ENCODE data around the gene TBC1D22A. TPM values are rescaled to one million over a fixed set of nuclear protein-coding genes. Genes with fewer than 3 reads are reported as not detected.

Gene TBC1D22A
- total RNA-seq, 1 donor from 2014 or later, result 14.0 TPM

DNA sequence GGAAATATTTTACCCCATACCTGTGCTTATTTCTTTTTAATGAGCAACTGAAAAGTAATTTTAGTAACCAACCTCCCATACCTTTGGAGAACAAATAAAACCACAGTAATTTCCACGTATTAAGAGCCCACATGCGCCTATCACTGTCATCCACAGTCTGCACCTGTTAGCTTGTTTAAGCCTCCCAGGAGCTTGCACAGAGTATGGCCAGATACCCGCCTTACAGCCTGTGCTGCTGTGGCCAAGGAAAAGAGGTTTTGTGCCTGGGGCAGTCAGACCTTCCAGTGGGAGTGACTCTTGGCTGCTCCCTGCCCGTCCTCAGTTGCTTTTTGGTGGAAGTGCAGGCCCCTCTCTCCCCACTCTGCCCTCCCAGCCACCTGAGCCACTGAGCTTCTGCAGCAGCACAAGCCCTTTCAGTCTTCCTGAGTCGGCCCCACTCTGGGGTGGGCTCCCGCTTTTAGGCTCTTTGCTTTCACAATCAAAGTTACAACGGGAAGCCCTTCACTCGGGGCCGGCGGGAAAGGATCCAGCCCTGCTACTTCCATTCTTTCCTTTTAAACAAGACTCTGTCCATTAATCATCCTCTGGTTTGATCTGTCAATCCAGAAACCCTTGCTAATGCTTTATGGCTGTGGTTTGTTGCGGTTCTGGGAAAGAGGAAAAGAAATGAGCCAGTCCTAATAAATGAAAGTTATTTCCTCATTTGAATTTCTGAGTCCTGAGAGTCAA lies 308.8 kb downstream of the TBC1D22A start:
- intact Hi-C loops (cut with DNase I), result no loop called here
- no peak for ATAC-seq (ENCODE audit: poor library complexity)
- no peak for DNase-seq

DNA sequence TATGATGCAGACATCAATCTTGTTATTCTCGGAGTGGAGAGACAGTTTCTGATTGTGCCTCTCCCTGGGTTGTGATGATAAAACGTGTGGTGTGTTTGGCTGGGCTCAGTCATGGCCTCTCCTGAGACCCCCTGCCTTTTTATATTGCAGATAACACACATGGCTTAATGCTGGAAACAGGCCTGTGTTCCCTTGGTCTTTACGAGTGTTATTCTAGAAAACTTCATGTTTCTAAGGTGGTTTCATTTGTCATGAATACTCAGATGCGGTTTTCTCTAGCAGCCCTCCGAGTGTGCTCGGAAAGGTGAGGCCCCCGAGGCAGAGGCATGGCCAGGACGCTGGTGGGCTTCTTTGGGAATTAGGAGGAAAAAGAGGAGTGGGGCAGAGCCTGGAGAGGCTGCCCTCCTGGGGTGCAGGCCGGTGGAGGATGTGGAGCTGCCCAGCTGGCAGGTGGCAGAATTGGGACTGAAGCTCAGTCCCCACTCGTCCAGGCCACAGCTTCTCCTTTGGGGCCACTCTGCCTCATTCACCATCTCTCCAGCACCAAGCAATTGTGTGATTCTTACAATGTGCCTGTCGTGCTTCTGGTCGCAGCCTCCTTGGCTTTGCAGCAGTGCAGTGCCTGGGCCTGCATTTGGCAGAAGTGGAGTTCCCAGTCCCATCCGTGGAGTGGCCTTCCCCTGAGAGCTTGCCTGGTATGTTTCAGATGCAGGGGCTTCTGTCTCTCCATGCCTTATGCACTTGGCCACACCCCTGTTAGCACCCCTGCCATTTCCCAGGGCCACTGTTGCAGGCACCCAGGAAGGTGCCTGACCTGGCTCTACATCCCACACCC lies 309.6 kb downstream of the TBC1D22A start:
- intact Hi-C loops (cut with DNase I), result no loop called here

DNA sequence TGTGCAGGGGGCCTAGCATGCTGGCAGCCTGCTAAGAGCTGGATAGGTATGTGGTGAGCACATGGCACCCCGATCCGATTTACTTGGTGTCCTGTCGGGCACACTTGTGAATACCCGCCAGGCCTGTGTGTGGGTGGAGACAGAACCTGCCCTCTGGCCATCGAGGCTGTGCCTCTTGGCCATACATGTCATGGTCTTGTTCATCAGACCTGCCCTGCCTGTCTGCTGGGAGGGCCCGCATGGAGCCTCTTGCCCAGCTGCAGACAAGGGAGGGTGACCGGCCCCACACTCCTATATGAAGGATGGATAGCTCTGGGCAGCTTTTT lies 310.2 kb downstream of the TBC1D22A start:
- intact Hi-C loops (cut with DNase I), result no loop called here

More for the DNA sequence above, 309.6 kb downstream of the TBC1D22A start:
- ATAC-seq (ENCODE audit: poor library complexity) (no peak), DNase-seq (no peak)

GRCh38 chr22:47073075-47073474 lies 310.6 kb downstream of the TBC1D22A start:
- no peak for ATAC-seq (ENCODE audit: poor library complexity)
- DNase-seq, result no peak
- intact Hi-C loops (cut with DNase I), result no loop called here

More for the DNA sequence above, 310.2 kb downstream of the TBC1D22A start:
- DNase-seq, result no peak
- no peak for ATAC-seq (ENCODE audit: poor library complexity)

DNA sequence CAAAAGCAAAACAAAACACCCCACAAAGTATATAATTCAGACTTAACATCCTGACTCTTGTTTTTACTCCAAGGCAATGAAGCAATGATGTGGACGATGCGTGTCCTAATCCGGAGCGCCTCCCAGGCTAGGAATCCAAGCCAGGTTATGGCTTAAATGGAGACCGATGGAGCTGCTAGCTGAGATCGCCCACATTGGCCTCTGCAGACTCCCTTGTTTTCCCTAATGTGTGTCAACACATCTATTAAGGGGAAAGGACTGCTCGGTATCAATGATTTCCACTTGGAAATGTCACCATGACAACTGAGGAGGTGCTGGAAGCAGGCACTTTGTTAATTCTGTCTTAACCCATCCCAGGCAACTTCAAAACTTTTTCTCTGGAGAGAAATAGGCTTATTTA lies 311.7 kb downstream of the TBC1D22A start:
- ATAC-seq (ENCODE audit: poor library complexity) (no peak), DNase-seq (no peak)
- intact Hi-C loops (cut with DNase I), result no loop called here

DNA sequence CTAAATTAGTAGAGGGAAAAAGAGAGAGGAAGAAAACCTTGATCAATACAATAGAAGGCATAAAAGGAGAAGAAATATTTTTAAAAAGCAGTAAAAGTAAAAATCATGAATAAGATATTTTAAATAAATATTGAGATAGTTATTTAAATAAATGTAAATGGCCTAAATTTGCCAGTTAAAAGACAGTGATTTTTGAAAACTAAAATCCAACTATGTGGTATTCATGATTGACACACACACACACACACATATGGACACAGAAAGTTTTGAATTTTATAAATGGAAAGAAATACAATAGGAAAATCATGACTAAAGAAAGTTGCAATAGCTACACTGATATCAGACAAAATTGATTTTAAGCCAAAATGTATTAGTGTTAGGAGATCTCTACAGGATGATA lies 313.1 kb downstream of the TBC1D22A start:
- no peak for DNase-seq
- ATAC-seq (ENCODE audit: poor library complexity), result no peak
- intact Hi-C loops (cut with DNase I), result no loop called here

- ATAC-seq (ENCODE audit: poor library complexity) (no peak), DNase-seq (no peak)
- intact Hi-C loops (cut with DNase I), result no loop called here
Measured at GRCh38 chr22:47076758-47077157, 314.3 kb downstream of the TBC1D22A start.

DNA sequence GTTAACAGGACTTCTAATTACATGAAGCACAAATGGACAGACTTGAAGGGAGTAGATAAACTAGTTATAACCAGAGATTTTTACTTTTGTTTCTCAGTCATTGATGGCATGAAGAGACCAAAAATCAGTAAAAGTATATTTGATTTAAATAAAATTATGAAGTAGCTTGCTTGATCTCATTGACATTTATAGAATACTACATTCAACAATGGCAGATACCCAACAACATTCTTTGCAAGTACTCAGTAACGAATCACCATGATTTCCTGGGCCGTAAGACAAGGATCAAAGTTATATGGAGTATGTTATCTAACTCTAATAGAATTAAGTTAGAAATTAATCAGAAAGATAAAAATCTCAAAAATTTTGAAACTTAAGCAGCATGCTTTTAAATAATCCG lies 317.6 kb downstream of the TBC1D22A start:
- intact Hi-C loops (cut with DNase I), result no loop called here
- DNase-seq (no peak), ATAC-seq (ENCODE audit: poor library complexity) (no peak)

GRCh38 chr22:47082505-47082904 lies 320.1 kb downstream of the TBC1D22A start:
- ATAC-seq (ENCODE audit: poor library complexity) (no peak), DNase-seq (no peak)
- intact Hi-C loops (cut with DNase I), result no loop called here

- DNase-seq (no peak), ATAC-seq (ENCODE audit: poor library complexity) (no peak)
- intact Hi-C loops (cut with DNase I), result no loop called here
Measured at GRCh38 chr22:47083379-47083986, 321.0 kb downstream of the TBC1D22A start.

DNA sequence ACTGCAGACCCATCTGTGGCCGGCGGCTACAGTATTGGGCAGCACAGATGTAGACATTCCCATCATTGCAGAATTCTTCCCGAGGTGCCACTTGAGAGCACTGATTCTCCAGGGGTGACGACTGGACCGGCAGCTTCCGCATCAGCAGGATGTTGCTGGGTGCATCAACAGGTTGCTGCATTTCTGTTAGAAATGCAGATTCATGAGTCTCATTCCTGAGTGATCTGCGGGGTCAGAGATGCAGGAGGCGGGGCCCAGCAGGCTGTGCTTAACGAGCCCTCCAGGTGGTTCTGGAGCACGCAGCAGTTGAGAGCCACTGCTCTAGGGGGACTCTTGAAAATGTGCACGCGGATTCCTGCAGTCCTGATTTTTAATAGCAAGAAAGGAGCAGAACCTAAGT lies 321.8 kb downstream of the TBC1D22A start:
- intact Hi-C loops (cut with DNase I), result no loop called here
- DNase-seq (no peak), ATAC-seq (ENCODE audit: poor library complexity) (no peak)

DNA sequence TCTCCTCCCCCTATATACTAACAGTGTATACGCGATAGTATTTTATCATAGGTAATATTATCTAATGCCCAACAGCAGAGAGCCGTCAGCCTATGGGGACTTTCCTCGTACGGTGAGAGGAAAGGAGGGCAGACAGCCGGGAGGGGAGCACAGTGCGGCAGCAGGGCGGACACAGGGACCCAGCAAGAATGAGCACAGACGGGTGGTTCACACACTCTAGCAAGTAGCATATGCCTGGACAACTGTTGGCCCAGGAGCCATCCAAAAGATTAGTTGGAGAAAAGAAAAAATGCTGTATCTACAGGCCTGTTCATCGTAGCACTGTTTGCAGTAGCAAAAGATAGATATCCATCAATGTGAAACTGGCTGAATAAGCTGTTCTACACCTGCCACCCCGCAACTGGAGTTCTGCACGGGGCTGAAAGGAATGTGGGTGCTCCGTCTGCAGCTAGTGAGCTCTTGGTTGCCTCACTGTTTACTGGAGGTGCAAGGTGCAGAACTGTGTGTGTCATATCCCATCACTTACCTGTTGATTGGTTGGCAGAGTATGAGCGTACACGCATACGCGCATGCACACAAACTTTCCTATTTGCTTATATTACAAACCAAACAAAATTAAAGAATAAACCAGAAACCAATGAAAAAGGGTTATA lies 324.3 kb downstream of the TBC1D22A start:
- no peak for ATAC-seq (ENCODE audit: poor library complexity)
- intact Hi-C loops (cut with DNase I), result no loop called here
- no peak for DNase-seq

- no peak for ATAC-seq (ENCODE audit: poor library complexity)
- intact Hi-C loops (cut with DNase I), result no loop called here
- no peak for DNase-seq
Measured at GRCh38 chr22:47088480-47089158, 326.2 kb downstream of the TBC1D22A start.

DNA sequence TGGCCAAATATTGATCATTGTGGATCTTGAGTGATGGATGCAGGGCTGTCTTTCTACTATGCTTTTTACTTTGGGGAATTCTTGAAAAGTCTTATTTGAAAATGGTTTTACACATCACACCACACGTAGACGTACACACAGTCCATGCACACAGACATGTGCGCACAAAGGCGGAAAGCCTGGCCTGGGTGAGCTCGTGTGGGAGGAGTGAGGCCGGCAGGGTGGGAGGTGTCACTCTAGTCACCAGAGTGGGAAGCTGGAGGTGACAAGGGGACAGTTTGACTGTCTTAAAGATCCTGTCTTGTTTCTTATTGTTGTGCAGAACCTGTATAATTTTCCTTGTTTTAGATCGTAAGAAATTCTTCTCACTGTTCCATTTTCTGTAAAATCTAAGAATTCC lies 326.9 kb downstream of the TBC1D22A start:
- ATAC-seq (ENCODE audit: poor library complexity) (no peak), DNase-seq (no peak)
- intact Hi-C loops (cut with DNase I), result no loop called here

GRCh38 chr22:47089796-47090460 lies 327.5 kb downstream of the TBC1D22A start:
- ATAC-seq (ENCODE audit: poor library complexity) (no peak), DNase-seq (no peak)
- intact Hi-C loops (cut with DNase I), result no loop called here

GRCh38 chr22:47090591-47091245 lies 328.3 kb downstream of the TBC1D22A start:
- intact Hi-C loops (cut with DNase I), result no loop called here
- ATAC-seq (ENCODE audit: poor library complexity) (no peak), DNase-seq (no peak)

DNA sequence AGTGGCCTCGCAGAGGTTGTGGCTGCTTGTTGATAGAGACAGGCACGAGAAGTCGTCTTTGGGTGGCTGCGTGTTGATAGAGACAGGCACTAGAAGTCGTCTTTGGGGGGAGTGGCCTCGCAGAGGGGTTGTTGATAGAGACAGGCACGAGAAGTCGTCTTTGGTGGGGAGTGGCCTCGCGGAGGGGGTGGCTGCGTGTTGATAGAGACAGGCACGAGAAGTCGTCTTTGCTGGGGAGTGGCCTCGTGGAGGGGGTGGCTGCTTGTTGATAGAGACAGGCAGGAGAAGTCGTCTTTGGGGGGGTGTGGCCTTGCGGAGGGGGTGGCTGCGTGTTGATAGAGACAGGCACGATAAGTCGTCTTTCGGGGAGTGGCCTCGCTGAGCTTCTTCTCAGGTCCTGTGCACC lies 328.8 kb downstream of the TBC1D22A start:
- ATAC-seq (ENCODE audit: poor library complexity) (no peak), DNase-seq (no peak)
- intact Hi-C loops (cut with DNase I), result no loop called here
